GM19025 (cell line): Measurements from ENCODE around the gene NPTX1.

Experiments
- ATAC-seq: cut with Tn5 transposase; IDR thresholded peaks from one replicate; pipeline ENCODE4 v1.9.1; 2021; ENCODE audit warnings: mild to moderate bottlenecking, low read depth, moderate library complexity; ENCODE audit not compliant: unreplicated experiment

The NPTX1 gene

GRCh38 chr17:80504686-80505413, 28.4 kb upstream of the NPTX1 start:
- ATAC-seq, result no peak

- ATAC-seq, result no peak
These were observed 27.5 kb upstream of the NPTX1 start for GRCh38 chr17:80503921-80504320.

- no peak for ATAC-seq
These were observed 26.6 kb upstream of the NPTX1 start for GRCh38 chr17:80503031-80503430.

- no peak for ATAC-seq
These were observed 26.1 kb upstream of the NPTX1 start for GRCh38 chr17:80502578-80502877.

GRCh38 chr17:80501741-80502577, 25.6 kb upstream of the NPTX1 start:
- ATAC-seq, result no peak

GRCh38 chr17:80499961-80500665, 23.7 kb upstream of the NPTX1 start:
- no peak for ATAC-seq

GRCh38 chr17:80499560-80499959, 23.2 kb upstream of the NPTX1 start:
- ATAC-seq, result no peak

GRCh38 chr17:80498920-80499410, 22.6 kb upstream of the NPTX1 start:
- no peak for ATAC-seq

- ATAC-seq, result no peak
These were observed 22.0 kb upstream of the NPTX1 start for GRCh38 chr17:80498242-80498919.

- ATAC-seq, result no peak
These were observed 21.4 kb upstream of the NPTX1 start for GRCh38 chr17:80497726-80498241.

GRCh38 chr17:80494547-80494946, 18.1 kb upstream of the NPTX1 start:
- no peak for ATAC-seq

- ATAC-seq, result no peak
These were observed 16.1 kb upstream of the NPTX1 start for GRCh38 chr17:80492343-80493136.

GRCh38 chr17:80491478-80492342, 15.3 kb upstream of the NPTX1 start:
- no peak for ATAC-seq

GRCh38 chr17:80487511-80487910, 11.1 kb upstream of the NPTX1 start:
- no peak for ATAC-seq

GRCh38 chr17:80486692-80487091, 10.3 kb upstream of the NPTX1 start:
- ATAC-seq, result no peak

- ATAC-seq, result no peak
These were observed 9.4 kb upstream of the NPTX1 start for GRCh38 chr17:80485846-80486245.

GRCh38 chr17:80482555-80483308, 6.3 kb upstream of the NPTX1 start:
- ATAC-seq, result no peak

- ATAC-seq, result no peak
These were observed 5.6 kb upstream of the NPTX1 start for GRCh38 chr17:80482058-80482318.
